H9 (cell line): ENCODE measurements around the gene NSUN5. TPM values are rescaled to one million over a fixed set of nuclear protein-coding genes. Genes with fewer than 3 reads are reported as not detected.
A peak's percentile ranks its signal among the peaks of the same experiment; 100 is the strongest.
"Not testable (repeated sequence)": the region's sequence is repeated elsewhere in the genome, so short reads cannot be mapped to it uniquely, and the experiment has no call there.

Experiments
- DNase-seq: peaks from one replicate; pipeline ENCODE4 v3.0.0-alpha.2; 2017
- H2AFZ ChIP-seq: one replicate; pipeline ENCODE4 v1.6.1; 2013; ENCODE audit warnings: mild to moderate bottlenecking, low read length, control low read depth, moderate library complexity
- H2AK5ac ChIP-seq: 2 replicates; pipeline ENCODE4 v1.6.1; 2013; ENCODE audit warnings: low read length, control low read depth, mixed read lengths; ENCODE audit not compliant: insufficient read length
- H2BK120ac ChIP-seq: one replicate; pipeline ENCODE4 v1.6.1; 2013; ENCODE audit warnings: low read depth, mild to moderate bottlenecking, low read length, control low read depth, inconsistent platforms; ENCODE audit not compliant: poor library complexity, severe bottlenecking
- H2BK12ac ChIP-seq: 2 replicates; pipeline ENCODE4 v1.6.1; 2013; ENCODE audit warnings: low read length, control low read depth, mixed read lengths, low read depth; ENCODE audit not compliant: insufficient read length
- H2BK15ac ChIP-seq: 2 replicates; pipeline ENCODE4 v1.6.1; 2013; ENCODE audit warnings: low read depth, low read length, control low read depth
- H2BK20ac ChIP-seq: one replicate; pipeline ENCODE4 v1.6.1; 2013; ENCODE audit warnings: low read depth, mild to moderate bottlenecking, low read length, control low read depth, inconsistent platforms; ENCODE audit not compliant: poor library complexity, severe bottlenecking
- H2BK5ac ChIP-seq: 2 replicates; pipeline ENCODE4 v1.6.1; 2013; ENCODE audit warnings: low read length, control low read depth, mixed read lengths; ENCODE audit not compliant: insufficient read length
- H3K14ac ChIP-seq: 2 replicates; pipeline ENCODE4 v1.6.1; 2013; ENCODE audit warnings: low read length, control low read depth; ENCODE audit not compliant: insufficient read depth
- H3K18ac ChIP-seq: 2 replicates; pipeline ENCODE4 v1.6.1; 2013; ENCODE audit warnings: low read depth, mild to moderate bottlenecking, mixed read lengths, low read length, control low read depth; ENCODE audit not compliant: insufficient read length
- H3K23ac ChIP-seq: 2 replicates; pipeline ENCODE4 v1.6.1; 2013; ENCODE audit warnings: low read length, control low read depth, mixed read lengths, low read depth; ENCODE audit not compliant: insufficient read length
- H3K23me2 ChIP-seq: 2 replicates; pipeline ENCODE4 v1.6.1; 2013; ENCODE audit warnings: low read depth, mild to moderate bottlenecking, mixed read lengths, low read length, control low read depth; ENCODE audit not compliant: insufficient read length, poor library complexity, severe bottlenecking
- H3K27ac ChIP-seq: 2 replicates; pipeline ENCODE4 v1.5.1; 2013; ENCODE audit warnings: low read length, control low read depth, mixed read lengths, low read depth; ENCODE audit not compliant: insufficient read length
- H3K27me3 ChIP-seq: 2 replicates; pipeline ENCODE4 v1.6.1; 2013; ENCODE audit warnings: low read length, control low read depth, inconsistent platforms; ENCODE audit not compliant: insufficient read depth
- H3K4ac ChIP-seq: 2 replicates; pipeline ENCODE4 v1.6.1; 2013; ENCODE audit warnings: low read depth, mild to moderate bottlenecking, control low read depth, inconsistent platforms, low read length, moderate library complexity
- H3K4me1 ChIP-seq: 2 replicates; pipeline ENCODE4 v1.6.1; 2013; ENCODE audit warnings: low read length, control low read depth, inconsistent platforms; ENCODE audit not compliant: insufficient read depth
- H3K4me2 ChIP-seq: 2 replicates; pipeline ENCODE4 v1.6.1; 2013; ENCODE audit warnings: low read length, control low read depth, mixed read lengths; ENCODE audit not compliant: insufficient read length, insufficient read depth
- H3K56ac ChIP-seq: 2 replicates; pipeline ENCODE4 v1.6.1; 2013; ENCODE audit warnings: low read depth, mild to moderate bottlenecking, mixed read lengths, low read length, control low read depth; ENCODE audit not compliant: insufficient read length
- H3K79me1 ChIP-seq: 2 replicates; pipeline ENCODE4 v1.6.1; 2013; ENCODE audit warnings: low read depth, mild to moderate bottlenecking, moderate library complexity, low read length, control low read depth, inconsistent platforms; ENCODE audit not compliant: insufficient read depth, poor library complexity, severe bottlenecking
- H3K79me2 ChIP-seq: 2 replicates; pipeline ENCODE4 v1.6.1; 2013; ENCODE audit warnings: low read length, control low read depth, inconsistent platforms; ENCODE audit not compliant: insufficient read depth
- H3K9ac ChIP-seq: 2 replicates; pipeline ENCODE4 v1.6.1; 2013; ENCODE audit warnings: low read length, control low read depth, mixed read lengths; ENCODE audit not compliant: insufficient read length; ENCODE audit errors: extremely low read depth
- H3K9me3 ChIP-seq: one replicate; pipeline ENCODE4 v1.6.1; 2013; ENCODE audit warnings: low read depth, low read length, inconsistent platforms; ENCODE audit not compliant: control insufficient read depth
- H3T11ph ChIP-seq: one replicate; pipeline ENCODE4 v1.6.1; 2013; ENCODE audit warnings: mild to moderate bottlenecking, low read length, control low read depth, inconsistent platforms
- H4K20me1 ChIP-seq: one replicate; pipeline ENCODE4 v1.6.1; 2013; ENCODE audit not compliant: control insufficient read depth, insufficient read length, insufficient read depth
- H4K5ac ChIP-seq: 2 replicates; pipeline ENCODE4 v1.6.1; 2013; ENCODE audit warnings: low read depth, mild to moderate bottlenecking, mixed read lengths, low read length, control low read depth; ENCODE audit not compliant: insufficient read length
- H4K8ac ChIP-seq: replicated peaks from 2 replicates; pipeline ENCODE4 v1.6.1; 2013; ENCODE audit warnings: low read length, control low read depth, mixed read lengths, low read depth; ENCODE audit not compliant: insufficient read length
- H4K91ac ChIP-seq: 2 replicates; pipeline ENCODE4 v1.6.1; 2013; ENCODE audit warnings: low read depth, mild to moderate bottlenecking, moderate library complexity, mixed read lengths, low read length, control low read depth; ENCODE audit not compliant: insufficient read length
- H3K27ac Mint-ChIP-seq, 3 experiments: 2 replicates in 2 of 3; 3 replicates in 1 of 3; pipeline ENCODE4 v1.8.0; 2020 to 2021; ENCODE audit warnings: mixed read lengths in 3 of 3, mild to moderate bottlenecking in 1 of 3, moderate library complexity in 1 of 3
- H3K27me3 Mint-ChIP-seq: 2 replicates; pipeline ENCODE4 v1.8.0; 2021; ENCODE audit warnings: low read depth, mild to moderate bottlenecking, moderate library complexity, mixed read lengths
- H3K36me3 Mint-ChIP-seq, 3 experiments: 2 replicates in 2 of 3; 3 replicates in 1 of 3; pipeline ENCODE4 v1.8.0; 2020 to 2021; ENCODE audit warnings: low read depth in 3 of 3, mixed read lengths in 3 of 3; ENCODE audit not compliant: insufficient read depth in 1 of 3
- H3K4me1 Mint-ChIP-seq, 2 experiments: 2 replicates each; pipeline ENCODE4 v1.8.0; 2020; ENCODE audit warnings: mixed read lengths in 2 of 2
- H3K4me3 Mint-ChIP-seq, 2 experiments: 2 replicates in 1 of 2; 3 replicates in 1 of 2; pipeline ENCODE4 v1.8.0; 2020 to 2021; ENCODE audit warnings: mild to moderate bottlenecking in 2 of 2, mixed read lengths in 2 of 2, moderate library complexity in 1 of 2
- H3K9me3 Mint-ChIP-seq, 2 experiments: 2 replicates in 1 of 2; 3 replicates in 1 of 2; pipeline ENCODE4 v1.8.0; 2020; ENCODE audit warnings: mild to moderate bottlenecking in 2 of 2, mixed read lengths in 2 of 2, moderate library complexity in 1 of 2
- CTCF ChIP-seq: fragments of 200-600 bp; sonication (generic); conservative IDR thresholded peaks from 3 replicates; pipeline ENCODE4 v1.8.0; 2021; ENCODE audit warnings: antibody characterized with exemption, mild to moderate bottlenecking
- WGBS: extraction: QIAGEN DNeasy Blood & Tissue Kit; methylation state at CpG from one replicate; pipeline ENCODE4 v1.1.7; 2013; ENCODE audit warnings: missing lambda C conversion rate, low lambda C conversion rate, mixed read lengths; ENCODE audit not compliant: insufficient read length; ENCODE audit errors: extremely low coverage; 5-methylcytosine and 5-hydroxymethylcytosine counted together
- total RNA-seq: library from RNA; stranded (reverse); gene quantifications from 2 replicates; pipeline ENCODE4 v1.2.1, GENCODE V29; 2021

The NSUN5 gene
- total RNA-seq, 1 experiment from 2014 or later = 64.2 TPM

- not testable (repeated sequence) for H3K14ac ChIP-seq, H2BK12ac ChIP-seq, H3K23me2 ChIP-seq, H3T11ph ChIP-seq, H3K18ac ChIP-seq, H2AK5ac ChIP-seq, H3K9ac ChIP-seq, H3K4me1 Mint-ChIP-seq, H4K8ac ChIP-seq, H3K56ac ChIP-seq, H3K9me3 Mint-ChIP-seq, H3K27ac Mint-ChIP-seq, H3K4me1 ChIP-seq, H3K9me3 ChIP-seq, H4K91ac ChIP-seq, H3K79me2 ChIP-seq, H4K5ac ChIP-seq, H3K4me3 Mint-ChIP-seq, H2BK15ac ChIP-seq, H3K79me1 ChIP-seq, H2BK5ac ChIP-seq, H2BK20ac ChIP-seq, H4K20me1 ChIP-seq, H2AFZ ChIP-seq, H2BK120ac ChIP-seq, H3K27me3 ChIP-seq, H3K23ac ChIP-seq, H3K4ac ChIP-seq, H3K27me3 Mint-ChIP-seq, H3K36me3 Mint-ChIP-seq, H3K27ac ChIP-seq, H3K4me2 ChIP-seq
- WGBS = no CpG with 5 or more reads among the region's 18 CpGs
- peak; percentile 34; the same call in 2 of the 3 replicates for TF ChIP-seq CTCF
- peak; percentile 70 for DNase-seq
Measured at GRCh38 chr7:73318656-73319204, 10.1 kb upstream of the NSUN5 start.
